ENCODE results near the gene SETD2. TPM values are rescaled to one million over a fixed set of nuclear protein-coding genes. Genes with fewer than 3 reads are reported as not detected.

SETD2 gene
- polyA plus RNA-seq, 3 donors = 3.1 to 22.4 (median 7.5) TPM

DNA sequence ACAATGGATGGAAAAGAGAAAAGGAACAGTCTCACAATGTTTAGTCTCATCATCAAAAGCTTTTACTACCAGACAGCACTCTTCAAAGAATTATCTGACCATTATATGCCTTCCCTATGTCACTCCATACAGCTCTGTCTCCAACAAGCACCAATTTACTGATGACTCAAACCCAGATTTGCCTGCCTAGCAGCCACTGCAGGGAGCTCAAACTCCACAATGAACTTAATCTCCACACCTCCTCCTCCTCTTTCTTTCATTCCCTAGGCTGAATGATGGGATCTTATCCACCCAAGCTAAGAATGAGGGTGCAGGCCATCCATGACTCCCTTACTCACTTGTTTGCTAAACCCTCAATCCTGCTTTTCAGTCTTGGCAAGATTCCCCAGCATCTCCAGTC is 139.0 kb downstream of the SETD2 start:
- Mint-ChIP-seq H3K9me3 (no peaks in the 10 kb centered on the region), H3K27me3 (ENCODE audit: low read depth in 3 of 3) (no peaks in the 10 kb centered on the region), H3K4me1 (no peaks in the 10 kb centered on the region), H3K4me3 (no peak overlapping the region), H3K36me3 (peaks cover 39 to 65% of the 10 kb centered on the region in 2 donors), H3K27ac (peak overlapping the region in 2 of 7 donors; percentile 6 to 8)
- Histone ChIP-seq H3K27ac (ENCODE audit: low read depth in 1 of 2, low read length in 2 of 2) (peak overlapping the region in 1 of 2 donors; percentile 23), H3K4me1 (ENCODE audit: control insufficient read depth in 1 of 2, insufficient read depth in 2 of 2, low read length in 2 of 2) (no peaks in the 10 kb centered on the region), H3K4me2 (replicated peaks; ENCODE audit: extremely low read depth, low read length, poor library complexity, severe bottlenecking) (no peak overlapping the region), H3K36me3 (replicated peaks in 1 of 2; ENCODE audit: control insufficient read depth in 1 of 2, insufficient read depth in 2 of 2, low read length in 2 of 2) (peaks cover 24 to 63% of the 10 kb centered on the region in 2 donors), H3K9me3 (replicated peaks in 1 of 2; ENCODE audit: control insufficient read depth in 1 of 2, insufficient read depth in 1 of 2, low read length in 2 of 2) (no peaks in the 10 kb centered on the region), H2AFZ (ENCODE audit: insufficient read depth, low read depth, low read length, poor library complexity, severe bottlenecking) (no peak overlapping the region), H3K9ac (ENCODE audit: insufficient read depth, low read length, poor library complexity, severe bottlenecking) (no peak overlapping the region), H3K79me2 (ENCODE audit: insufficient read depth, low read length) (peaks cover 39% of the 10 kb centered on the region), H4K20me1 (ENCODE audit: insufficient read depth, low read length) (peaks cover 72% of the 10 kb centered on the region), H3K27me3 (ENCODE audit: control insufficient read depth in 2 of 2, insufficient read depth in 2 of 2, low read length in 2 of 2) (no peaks in the 10 kb centered on the region), H3K4me3 (replicated peaks in 1 of 3; ENCODE audit: low read depth in 2 of 3, low read length in 3 of 3) (no peak overlapping the region)
- TF ChIP-seq, protein P1, sequence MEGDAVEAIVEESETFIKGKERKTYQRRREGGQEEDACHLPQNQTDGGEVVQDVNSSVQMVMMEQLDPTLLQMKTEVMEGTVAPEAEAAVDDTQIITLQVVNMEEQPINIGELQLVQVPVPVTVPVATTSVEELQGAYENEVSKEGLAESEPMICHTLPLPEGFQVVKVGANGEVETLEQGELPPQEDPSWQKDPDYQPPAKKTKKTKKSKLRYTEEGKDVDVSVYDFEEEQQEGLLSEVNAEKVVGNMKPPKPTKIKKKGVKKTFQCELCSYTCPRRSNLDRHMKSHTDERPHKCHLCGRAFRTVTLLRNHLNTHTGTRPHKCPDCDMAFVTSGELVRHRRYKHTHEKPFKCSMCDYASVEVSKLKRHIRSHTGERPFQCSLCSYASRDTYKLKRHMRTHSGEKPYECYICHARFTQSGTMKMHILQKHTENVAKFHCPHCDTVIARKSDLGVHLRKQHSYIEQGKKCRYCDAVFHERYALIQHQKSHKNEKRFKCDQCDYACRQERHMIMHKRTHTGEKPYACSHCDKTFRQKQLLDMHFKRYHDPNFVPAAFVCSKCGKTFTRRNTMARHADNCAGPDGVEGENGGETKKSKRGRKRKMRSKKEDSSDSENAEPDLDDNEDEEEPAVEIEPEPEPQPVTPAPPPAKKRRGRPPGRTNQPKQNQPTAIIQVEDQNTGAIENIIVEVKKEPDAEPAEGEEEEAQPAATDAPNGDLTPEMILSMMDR (IDR thresholded peaks at IDR 0.05) = no peak
- intact Hi-C loops (cut with micrococcal nuclease) = no loop called here
- no peak for DNase-seq

DNA sequence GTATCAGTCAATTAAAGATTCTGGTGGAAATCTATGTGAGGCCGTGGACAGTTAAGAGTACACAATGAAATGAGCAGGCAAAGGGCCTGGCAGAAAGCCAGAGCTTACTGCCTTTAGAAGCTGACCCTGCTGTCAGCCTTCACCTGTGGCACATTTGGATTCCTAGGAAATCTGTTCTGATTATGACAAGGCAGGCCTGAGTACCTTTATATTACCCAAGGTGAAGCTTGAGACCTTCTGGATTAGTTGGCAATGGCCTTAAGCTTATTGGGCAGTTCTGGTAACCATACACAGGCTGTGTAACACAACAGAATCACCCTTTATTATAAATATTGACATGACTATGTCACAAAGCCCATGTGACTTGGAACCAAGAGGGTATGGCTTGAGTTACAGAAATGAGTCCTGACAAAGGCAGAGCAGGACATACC is 141.3 kb downstream of the SETD2 start:
- no peak overlapping the region for H3K4me3 Mint-ChIP-seq
- peaks cover 42 to 62% of the 10 kb centered on the region in 2 donors for H3K36me3 Mint-ChIP-seq
- Histone ChIP-seq H3K27me3 (ENCODE audit: control insufficient read depth in 2 of 2, insufficient read depth in 2 of 2, low read length in 2 of 2) (no peaks in the 10 kb centered on the region), H3K9ac (ENCODE audit: insufficient read depth, low read length, poor library complexity, severe bottlenecking) (no peak overlapping the region), H3K4me2 (replicated peaks; ENCODE audit: extremely low read depth, low read length, poor library complexity, severe bottlenecking) (no peak overlapping the region), H3K9me3 (replicated peaks in 1 of 2; ENCODE audit: control insufficient read depth in 1 of 2, insufficient read depth in 1 of 2, low read length in 2 of 2) (no peaks in the 10 kb centered on the region), H2AFZ (ENCODE audit: insufficient read depth, low read depth, low read length, poor library complexity, severe bottlenecking) (no peak overlapping the region), H3K27ac (ENCODE audit: low read depth in 1 of 2, low read length in 2 of 2) (no peak overlapping the region), H3K36me3 (replicated peaks in 1 of 2; ENCODE audit: control insufficient read depth in 1 of 2, insufficient read depth in 2 of 2, low read length in 2 of 2) (peaks cover 31 to 64% of the 10 kb centered on the region in 2 donors), H3K79me2 (ENCODE audit: insufficient read depth, low read length) (peaks cover 39% of the 10 kb centered on the region), H3K4me3 (replicated peaks in 1 of 3; ENCODE audit: low read depth in 2 of 3, low read length in 3 of 3) (no peak overlapping the region), H3K4me1 (ENCODE audit: control insufficient read depth in 1 of 2, insufficient read depth in 2 of 2, low read length in 2 of 2) (peaks cover 5% of the 10 kb centered on the region in 2 donors), H4K20me1 (ENCODE audit: insufficient read depth, low read length) (peaks cover 80% of the 10 kb centered on the region)
- intact Hi-C loops (cut with micrococcal nuclease) = no loop called here
- H3K27ac Mint-ChIP-seq = no peak overlapping the region
- TF ChIP-seq, protein P1 (IDR thresholded peaks at IDR 0.05) = no peak
- no peaks in the 10 kb centered on the region for H3K27me3 Mint-ChIP-seq (ENCODE audit: low read depth in 3 of 3)
- H3K4me1 Mint-ChIP-seq = peaks cover 11% of the 10 kb centered on the region
- WGBS (ENCODE audit: insufficient coverage) = 100% methylated on average over 1 of the region's 1 CpG
- H3K9me3 Mint-ChIP-seq = no peaks in the 10 kb centered on the region
- DNase-seq = no peak
